ENCODE results near the gene KRT15. TPM values are rescaled to one million over a fixed set of nuclear protein-coding genes. Genes with fewer than 3 reads are reported as not detected.
A peak's percentile ranks its signal among the peaks of the same experiment; 100 is the strongest.

KRT15 gene
- total RNA-seq, 1 donor from 2014 or later = 0.20 TPM

GRCh38 chr17:41483991-41484826, 34.5 kb downstream of the KRT15 start:
- peak; percentile 31 to 91 for DNase-seq (ENCODE audit: low read depth in 2 of 2)

GRCh38 chr17:41483531-41483930, 35.2 kb downstream of the KRT15 start:
- DNase-seq (ENCODE audit: low read depth in 2 of 2) = no peak

GRCh38 chr17:41481036-41481435, 37.7 kb downstream of the KRT15 start, which contains the start of gene KRT35:
Gene KRT35, minus strand, starts transcription at chr17:41481151. Its CDS starts 54 bp downstream, at chr17:41481097.
- DNase-seq (ENCODE audit: low read depth in 2 of 2) = no peak

- no peak for DNase-seq (ENCODE audit: low read depth in 2 of 2)
Measured at GRCh38 chr17:41480581-41480980, 38.1 kb downstream of the KRT15 start.

- DNase-seq (ENCODE audit: low read depth in 2 of 2) = no peak
Measured at GRCh38 chr17:41480136-41480535, 38.6 kb downstream of the KRT15 start.

- no peak for DNase-seq (ENCODE audit: low read depth in 2 of 2)
Measured at GRCh38 chr17:41478237-41478636, 40.5 kb downstream of the KRT15 start.

- no peak for DNase-seq (ENCODE audit: low read depth in 2 of 2)
Measured at GRCh38 chr17:41476866-41477815, 41.5 kb downstream of the KRT15 start.

GRCh38 chr17:41475421-41475820, 43.3 kb downstream of the KRT15 start:
- no peak for DNase-seq (ENCODE audit: low read depth in 2 of 2)

- no peak for DNase-seq (ENCODE audit: low read depth in 2 of 2)
Measured at GRCh38 chr17:41474863-41475262, 43.8 kb downstream of the KRT15 start.

- no peak for DNase-seq (ENCODE audit: low read depth in 2 of 2)
Measured at GRCh38 chr17:41468346-41468745, 50.3 kb downstream of the KRT15 start.

- no peak for DNase-seq (ENCODE audit: low read depth in 2 of 2)
Measured at GRCh38 chr17:41467561-41467960, 51.1 kb downstream of the KRT15 start.

GRCh38 chr17:41466988-41467387, 51.7 kb downstream of the KRT15 start, which contains the start of gene KRT32:
Gene KRT32, minus strand, starts transcription at chr17:41467386. Its CDS starts 61 bp downstream, at chr17:41467325.
- DNase-seq (ENCODE audit: low read depth in 2 of 2) = no peak

GRCh38 chr17:41464682-41465081, 54.0 kb downstream of the KRT15 start:
- DNase-seq (ENCODE audit: low read depth in 2 of 2) = peak in 1 of 2 donors; percentile 60

- DNase-seq (ENCODE audit: low read depth in 2 of 2) = no peak
Measured at GRCh38 chr17:41464173-41464572, 54.5 kb downstream of the KRT15 start.

- DNase-seq (ENCODE audit: low read depth in 2 of 2) = no peak
Measured at GRCh38 chr17:41463746-41464145, 54.9 kb downstream of the KRT15 start.

Other genes starting within 250 kb of the KRT15 start
- not detected in 2 replicates for gene KRTAP9-7, start 243.2 kb downstream of the KRT15 start, total RNA-seq
- not detected in 2 replicates for gene KRTAP29-1, start 216.0 kb downstream of the KRT15 start, total RNA-seq
- not detected in 2 replicates for gene KRTAP16-1, start 209.6 kb downstream of the KRT15 start, total RNA-seq
- gene KRTAP17-1, start 203.2 kb downstream of the KRT15 start, total RNA-seq = not detected in 2 replicates
- not detected in 2 replicates for gene KRT33A, start 168.1 kb downstream of the KRT15 start, total RNA-seq
- not detected in 2 replicates for gene KRT33B, start 149.1 kb downstream of the KRT15 start, total RNA-seq
- not detected in 2 replicates for gene KRT34, start 136.6 kb downstream of the KRT15 start, total RNA-seq
- gene KRT31, start 121.3 kb downstream of the KRT15 start, total RNA-seq = not detected in 2 replicates
- gene KRT37, start 94.3 kb downstream of the KRT15 start, total RNA-seq = not detected in 2 replicates
- gene KRT38, start 77.9 kb downstream of the KRT15 start, total RNA-seq = not detected in 2 replicates
- not detected in 2 replicates for gene KRT32, start 51.5 kb downstream of the KRT15 start, total RNA-seq
- not detected in 2 replicates for gene KRT35, start 37.7 kb downstream of the KRT15 start, total RNA-seq
- not detected in 2 replicates for gene KRT36, start 29.0 kb downstream of the KRT15 start, total RNA-seq
- under 0.01 TPM in 1 of 2 replicates, not detected in the other for gene KRT13, start 13.3 kb downstream of the KRT15 start, total RNA-seq
- gene KRT19, start 9.4 kb upstream of the KRT15 start, total RNA-seq = 2.8 and 13.1 TPM in 2 replicates
- gene KRT9, start 53.2 kb upstream of the KRT15 start, total RNA-seq = not detected in 2 replicates
- gene KRT14, start 68.0 kb upstream of the KRT15 start, total RNA-seq = not detected in 2 replicates
- not detected in 2 replicates for gene KRT16, start 93.9 kb upstream of the KRT15 start, total RNA-seq
- 0.22 TPM in 1 of 2 replicates, not detected in the other for gene KRT17, start 105.7 kb upstream of the KRT15 start, total RNA-seq
- 41.2 and 82.5 TPM in 2 replicates for gene EIF1, start 170.0 kb upstream of the KRT15 start, total RNA-seq
- gene GAST, start 193.4 kb upstream of the KRT15 start, total RNA-seq = not detected in 2 replicates
- gene HAP1, start 215.8 kb upstream of the KRT15 start, total RNA-seq = under 0.01 and 0.20 TPM in 2 replicates